ENCODE measurements around the gene TMEM132E.
A peak's percentile ranks its signal among the peaks of the same experiment; 100 is the strongest.
"Not testable (repeated sequence)": the region's sequence is repeated elsewhere in the genome, so short reads cannot be mapped to it uniquely, and the experiment has no call there.

The TMEM132E gene, protein sequence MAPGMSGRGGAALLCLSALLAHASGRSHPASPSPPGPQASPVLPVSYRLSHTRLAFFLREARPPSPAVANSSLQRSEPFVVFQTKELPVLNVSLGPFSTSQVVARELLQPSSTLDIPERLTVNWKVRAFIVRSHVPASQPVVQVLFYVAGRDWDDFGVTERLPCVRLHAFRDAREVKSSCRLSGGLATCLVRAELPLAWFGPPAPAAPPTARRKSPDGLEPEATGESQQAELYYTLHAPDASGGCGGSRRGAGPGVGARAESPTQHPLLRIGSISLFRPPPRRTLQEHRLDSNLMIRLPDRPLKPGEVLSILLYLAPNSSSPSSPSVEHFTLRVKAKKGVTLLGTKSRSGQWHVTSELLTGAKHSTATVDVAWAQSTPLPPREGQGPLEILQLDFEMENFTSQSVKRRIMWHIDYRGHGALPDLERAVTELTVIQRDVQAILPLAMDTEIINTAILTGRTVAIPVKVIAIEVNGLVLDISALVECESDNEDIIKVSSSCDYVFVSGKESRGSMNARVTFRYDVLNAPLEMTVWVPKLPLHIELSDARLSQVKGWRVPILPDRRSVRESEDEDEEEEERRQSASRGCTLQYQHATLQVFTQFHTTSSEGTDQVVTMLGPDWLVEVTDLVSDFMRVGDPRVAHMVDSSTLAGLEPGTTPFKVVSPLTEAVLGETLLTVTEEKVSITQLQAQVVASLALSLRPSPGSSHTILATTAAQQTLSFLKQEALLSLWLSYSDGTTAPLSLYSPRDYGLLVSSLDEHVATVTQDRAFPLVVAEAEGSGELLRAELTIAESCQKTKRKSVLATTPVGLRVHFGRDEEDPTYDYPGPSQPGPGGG (N-terminal part only)

DNA sequence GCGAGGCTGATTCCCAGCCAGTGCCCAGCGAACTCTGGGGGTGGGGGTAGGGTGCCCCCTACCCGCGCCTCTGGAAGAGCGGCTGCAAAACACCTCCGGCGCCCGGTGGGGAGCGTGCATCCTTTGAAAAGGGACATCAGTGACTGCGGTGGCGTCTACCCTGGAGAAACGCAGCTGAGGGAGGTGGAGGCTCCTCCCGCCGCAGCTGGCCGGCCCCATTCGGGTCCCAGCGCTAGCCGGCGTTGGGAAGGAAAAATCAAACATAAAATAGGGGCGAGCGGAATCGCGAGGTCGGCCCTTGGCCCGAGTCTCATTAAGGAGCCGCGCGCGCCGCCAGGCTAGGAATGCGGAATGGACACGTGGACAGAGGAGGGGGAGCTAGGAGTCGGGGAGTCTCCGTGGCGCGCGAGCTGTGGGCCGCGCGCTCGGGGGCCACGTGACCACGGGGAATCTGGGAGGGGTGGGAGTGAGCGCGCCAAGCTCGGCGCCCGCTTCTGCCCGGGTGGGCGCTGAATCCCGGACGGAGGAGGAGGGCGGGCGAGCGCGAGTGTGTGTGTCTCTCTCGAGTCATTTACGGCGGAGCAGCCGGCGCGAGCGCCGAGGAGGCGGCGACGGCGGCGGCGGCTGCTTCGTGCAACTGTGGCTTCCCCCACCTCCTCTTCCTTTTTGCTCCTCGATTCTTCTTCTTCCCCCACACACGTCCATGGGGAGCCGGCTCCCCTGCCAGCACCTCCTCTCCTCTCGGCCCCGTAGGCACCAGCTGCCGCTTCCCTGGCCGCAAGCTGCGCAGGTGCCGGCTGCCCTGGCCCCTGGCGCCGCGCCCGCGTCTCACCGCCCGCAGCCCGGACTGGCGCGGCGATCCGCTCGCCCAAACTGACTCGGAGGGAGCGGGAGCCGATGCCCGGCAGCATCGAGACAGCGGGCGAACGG is at the start of gene TMEM132E:
Gene TMEM132E (plus strand): TSS at position 566 of the 930 bp plus-strand sequence. CDS start 1,495 bp downstream, outside the sequence.
- DNase-seq: peak in 1 of 2 experiments; percentile 14

DNA sequence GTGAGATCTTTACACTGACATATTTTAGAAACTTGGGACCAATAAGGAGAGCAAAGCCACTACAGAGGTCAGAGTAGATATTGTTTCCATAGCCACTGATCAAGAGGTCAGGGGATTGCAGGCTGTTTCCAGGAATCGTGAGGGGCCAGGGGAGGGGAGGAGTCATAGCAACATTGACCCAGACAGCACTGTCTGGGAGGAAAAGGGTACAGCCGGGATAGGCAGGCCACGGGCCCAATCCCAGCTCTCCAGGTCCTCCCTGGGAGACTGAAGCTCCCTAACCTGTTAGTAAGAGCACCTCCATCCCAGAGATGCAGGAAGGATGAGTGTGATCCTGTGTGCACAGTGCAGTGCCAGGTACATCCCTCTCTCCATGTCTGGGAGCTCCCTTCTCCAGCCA is 48.5 kb upstream of the TMEM132E start:
- no peak for DNase-seq

DNA sequence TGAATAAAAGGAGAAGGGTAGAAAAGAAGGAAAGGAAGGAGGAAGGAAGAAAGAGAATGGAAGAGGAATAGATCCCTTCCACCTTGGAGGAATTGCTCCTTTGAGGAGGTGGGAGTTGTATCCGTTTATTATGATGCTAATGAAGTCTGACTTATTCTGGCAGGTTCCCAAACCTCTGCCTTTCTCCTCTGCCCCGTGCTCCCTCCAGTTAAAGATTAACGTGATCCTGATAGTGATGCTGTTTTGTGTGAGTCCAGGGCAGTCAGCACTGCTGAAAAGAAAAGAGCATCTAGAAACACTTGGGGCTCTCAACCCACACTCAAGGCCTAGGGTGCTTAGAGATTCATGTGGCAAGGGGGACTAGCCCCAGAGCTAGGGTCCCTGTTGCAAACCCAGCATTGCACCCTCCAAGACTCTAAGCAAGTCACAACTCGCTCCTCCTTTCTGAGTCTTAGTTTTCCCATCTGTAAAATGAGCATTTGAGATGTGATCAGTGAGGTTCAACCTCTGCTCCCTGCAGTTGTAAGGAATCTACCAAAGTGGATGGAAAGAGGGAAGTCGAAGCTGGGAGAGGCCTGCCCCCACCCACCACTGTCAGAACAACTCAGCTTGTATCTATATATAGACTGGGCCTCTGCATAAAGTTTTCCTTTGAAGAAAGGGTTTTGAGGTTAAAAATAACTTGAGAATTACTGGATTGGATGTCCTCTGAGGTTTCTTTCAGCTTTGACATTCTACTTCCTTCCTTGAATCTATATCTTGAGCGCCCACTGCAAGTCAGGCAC is 46.9 kb upstream of the TMEM132E start:
- no peak for DNase-seq

DNA sequence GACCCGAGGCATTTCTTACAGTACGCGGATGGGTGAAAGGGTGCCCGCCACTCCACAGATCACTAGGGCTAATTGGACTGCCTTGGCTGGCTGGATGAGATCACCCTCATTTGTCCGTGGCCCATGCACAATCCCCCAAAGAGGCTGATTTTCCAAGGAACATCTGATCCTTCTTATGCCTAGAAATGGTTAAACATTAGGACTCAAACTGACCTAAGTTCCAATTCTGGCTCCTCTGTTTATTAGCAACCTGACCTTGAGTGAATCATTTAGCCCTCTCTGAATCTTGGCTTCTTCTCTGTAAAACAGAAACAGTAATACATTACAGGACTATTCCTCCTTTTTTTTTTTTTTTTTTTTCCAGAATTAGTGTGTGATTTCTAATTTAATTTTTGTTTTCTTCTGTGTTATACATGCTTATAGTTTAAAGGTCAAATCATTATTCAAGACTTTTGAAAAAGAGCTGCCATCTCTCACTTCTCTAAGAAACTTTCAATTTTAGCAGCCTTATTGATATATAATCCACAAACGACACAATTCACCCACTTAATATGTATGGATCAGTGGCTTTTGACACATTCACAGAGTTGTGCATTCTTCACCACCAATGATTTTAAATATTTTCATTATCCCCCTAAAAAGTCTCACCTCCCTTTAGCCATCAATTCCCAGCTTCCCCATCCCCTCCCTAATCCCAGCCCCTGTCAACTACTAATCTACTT is 45.4 kb upstream of the TMEM132E start:
- DNase-seq: no peak

DNA sequence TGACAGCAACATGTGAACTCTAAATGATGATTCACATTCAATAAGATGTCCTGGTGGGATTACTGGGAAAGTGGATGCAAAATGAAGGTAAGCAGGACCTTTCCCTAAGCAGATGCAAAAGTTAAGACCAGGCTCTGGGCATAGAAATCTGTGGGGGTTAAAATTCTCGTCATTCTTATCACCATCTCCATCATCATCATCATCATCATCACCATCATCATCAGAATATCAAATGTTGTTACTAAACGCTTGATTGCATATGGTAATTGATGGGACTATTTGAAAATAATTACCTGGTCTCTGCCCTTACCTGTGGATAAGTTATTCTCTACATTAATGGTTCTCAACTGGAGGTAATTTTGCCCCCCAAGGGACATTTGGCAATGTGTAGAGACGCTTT is 41.9 kb upstream of the TMEM132E start:
- no peak for DNase-seq

DNA sequence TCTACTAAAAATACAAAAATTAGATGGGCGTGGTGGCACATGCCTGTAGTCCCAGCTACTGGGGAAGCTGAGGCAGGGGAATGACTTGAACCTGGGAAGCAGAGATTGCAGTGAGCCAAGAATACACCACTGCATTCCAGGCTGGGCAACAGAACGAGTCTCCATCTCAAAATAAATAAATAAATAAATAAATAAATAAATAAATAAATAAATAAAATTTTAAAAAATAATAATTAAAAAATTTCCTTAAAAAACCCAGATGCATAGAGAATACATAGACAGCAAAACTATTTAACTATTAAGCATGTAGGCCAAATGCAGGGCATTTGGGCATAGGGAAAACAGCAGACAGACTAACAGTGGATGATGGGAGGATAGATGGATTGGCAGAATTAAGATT is 40.8 kb upstream of the TMEM132E start:
- DNase-seq: not testable (repeated sequence)

DNA sequence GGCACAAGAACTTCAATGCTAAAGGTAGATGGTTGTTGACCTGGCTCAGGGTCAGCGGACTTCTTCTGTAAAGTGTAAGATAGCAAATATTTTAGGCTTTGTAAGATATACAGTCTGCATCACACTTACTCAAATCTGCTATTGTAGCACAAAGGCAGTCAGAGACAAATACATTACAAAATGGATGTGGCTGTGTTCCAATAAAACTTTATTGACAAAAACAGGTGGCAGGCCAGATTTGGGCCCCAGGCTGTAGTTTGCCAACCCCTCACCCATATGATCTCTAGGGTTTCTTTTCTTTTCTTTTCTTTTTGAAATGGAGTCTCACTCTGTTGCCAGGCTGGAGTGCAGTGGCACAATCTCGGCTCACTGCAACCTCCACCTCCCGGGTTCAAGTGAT is 39.5 kb upstream of the TMEM132E start:
- DNase-seq: no peak

DNA sequence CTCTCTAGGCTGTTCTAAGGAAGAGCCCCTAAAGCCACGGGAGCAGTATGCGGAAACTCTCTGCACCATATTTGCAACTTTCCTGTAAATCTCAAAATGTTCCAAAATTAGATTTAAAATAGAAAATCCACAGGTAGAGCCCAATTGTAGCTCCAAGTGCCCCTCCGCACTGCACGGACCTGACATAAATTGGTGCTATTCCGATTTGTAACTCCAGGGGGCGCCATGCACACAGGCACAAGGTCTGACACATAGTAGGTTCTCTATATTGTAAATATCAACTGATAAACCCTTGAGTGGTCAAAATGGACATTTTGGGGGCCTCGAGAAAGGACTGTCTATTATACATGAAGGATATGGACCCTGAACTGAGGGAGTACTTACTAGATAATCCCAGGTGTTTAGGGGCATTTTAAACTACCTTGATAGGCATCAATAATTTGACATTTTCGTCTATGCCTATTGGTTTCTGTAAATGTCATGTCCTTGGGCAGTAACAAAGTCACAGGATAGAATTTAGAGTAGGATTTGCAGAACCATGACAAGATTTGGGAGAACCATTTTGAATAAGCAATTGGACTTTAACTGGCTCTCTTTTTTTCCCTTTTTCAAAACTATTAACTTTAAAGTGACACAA is 36.6 kb upstream of the TMEM132E start:
- peak in 1 of 2 experiments; percentile 32 for DNase-seq

DNA sequence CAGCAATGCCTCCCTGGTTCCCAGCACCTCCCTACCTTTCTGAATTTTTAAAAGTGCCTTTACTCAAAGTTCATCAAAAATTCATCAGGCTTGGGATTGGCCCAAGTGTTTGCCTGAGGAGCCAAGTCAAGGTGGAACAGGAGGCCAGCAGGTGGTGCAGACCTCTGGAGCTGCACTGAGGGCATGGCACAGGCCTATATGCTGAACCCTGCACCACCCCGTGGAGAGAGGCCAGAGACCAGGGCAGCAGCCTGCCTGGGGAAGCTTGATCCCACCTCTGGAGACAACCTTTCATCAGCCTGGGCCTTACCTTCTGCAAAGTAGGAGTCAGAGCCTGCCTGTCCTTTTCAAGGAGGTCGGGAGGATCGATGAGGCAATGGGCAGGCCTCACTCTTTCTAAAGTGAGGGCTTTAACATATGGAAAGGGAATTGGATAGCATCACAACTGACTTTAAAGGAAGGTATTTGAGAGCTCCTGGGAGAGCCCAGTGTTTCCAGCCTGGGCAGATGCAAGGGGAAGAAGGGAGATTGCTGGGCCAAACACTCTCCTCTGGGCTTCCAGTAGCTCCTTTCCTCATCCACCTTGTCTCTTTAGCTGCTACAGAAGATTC is 31.8 kb upstream of the TMEM132E start:
- no peak for DNase-seq

DNA sequence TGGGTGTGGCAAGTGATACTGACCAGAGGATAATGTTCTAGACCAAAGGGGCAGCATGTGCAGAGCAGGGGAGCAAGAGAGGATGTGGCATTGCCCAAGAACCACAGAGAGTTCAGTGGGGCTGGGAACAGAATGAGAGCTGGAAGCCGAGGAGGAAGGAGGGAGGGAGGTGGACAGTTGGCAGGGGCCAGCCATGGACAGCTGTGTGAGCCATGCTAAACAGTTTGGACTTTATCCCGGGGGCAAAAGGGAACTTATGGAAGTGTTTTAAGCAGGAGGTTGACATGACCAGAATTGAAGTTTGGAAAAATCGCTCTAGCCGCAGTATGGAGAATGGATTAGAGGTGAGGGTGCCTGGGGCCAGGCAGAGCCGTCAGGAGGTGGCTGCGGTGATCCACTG is 29.4 kb upstream of the TMEM132E start:
- DNase-seq: no peak

DNA sequence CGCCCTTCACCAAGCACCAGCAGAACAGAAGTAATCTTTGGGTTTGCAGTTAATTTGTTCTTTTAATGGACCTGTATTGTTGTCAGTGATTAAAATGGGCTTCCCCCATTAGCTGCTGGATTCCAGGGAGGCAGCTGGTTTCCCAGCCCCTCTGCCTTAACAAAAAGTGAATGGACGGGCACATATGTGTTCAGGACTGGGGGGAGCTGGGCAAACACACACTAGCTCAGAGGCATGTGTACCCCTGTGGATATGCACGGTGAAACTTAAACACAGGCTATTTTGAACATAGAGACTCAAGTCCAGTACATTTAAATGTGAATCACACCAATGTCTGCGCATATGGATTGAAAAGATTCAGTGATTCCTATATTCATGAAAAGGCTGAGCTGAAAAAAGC is 25.5 kb upstream of the TMEM132E start:
- DNase-seq: no peak

DNA sequence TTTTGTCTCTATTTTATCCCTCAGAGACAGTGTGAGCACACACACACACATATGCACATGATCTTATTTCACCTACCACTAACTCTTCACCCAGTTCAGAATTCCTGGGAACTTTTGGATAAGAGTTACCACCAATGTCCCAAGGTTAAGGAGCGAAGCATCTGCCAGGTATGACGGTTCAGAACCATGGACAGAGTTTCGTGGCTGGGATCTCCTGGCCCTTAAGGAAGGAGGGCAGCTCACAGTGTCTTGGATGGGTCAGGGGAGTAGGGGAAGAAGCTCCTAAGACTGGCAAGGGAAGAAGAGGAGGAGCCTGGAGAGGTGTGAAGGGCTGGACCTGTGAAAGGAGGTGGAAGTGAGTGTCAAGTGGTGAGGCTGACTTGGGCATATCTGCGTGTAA is 23.0 kb upstream of the TMEM132E start:
- DNase-seq: no peak

DNA sequence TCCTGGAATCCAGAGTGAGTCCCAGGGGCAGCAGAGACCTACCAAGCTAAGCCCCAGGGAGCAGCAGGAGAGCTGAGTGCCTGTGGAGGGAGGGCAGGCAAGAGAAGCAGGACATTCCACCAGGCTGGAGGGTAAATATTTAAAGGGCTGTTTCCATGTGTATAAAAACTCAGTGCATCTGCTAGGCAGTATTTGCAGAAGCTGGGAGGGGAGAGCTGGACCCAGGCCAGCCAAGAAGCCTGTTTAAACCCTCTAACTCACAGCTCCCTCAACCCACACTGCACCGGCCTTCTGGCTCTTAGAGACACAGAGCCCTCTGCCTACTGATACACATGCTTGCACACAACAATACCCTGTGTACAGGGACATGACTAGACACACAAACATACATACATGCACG is 22.5 kb upstream of the TMEM132E start:
- no peak for DNase-seq

DNA sequence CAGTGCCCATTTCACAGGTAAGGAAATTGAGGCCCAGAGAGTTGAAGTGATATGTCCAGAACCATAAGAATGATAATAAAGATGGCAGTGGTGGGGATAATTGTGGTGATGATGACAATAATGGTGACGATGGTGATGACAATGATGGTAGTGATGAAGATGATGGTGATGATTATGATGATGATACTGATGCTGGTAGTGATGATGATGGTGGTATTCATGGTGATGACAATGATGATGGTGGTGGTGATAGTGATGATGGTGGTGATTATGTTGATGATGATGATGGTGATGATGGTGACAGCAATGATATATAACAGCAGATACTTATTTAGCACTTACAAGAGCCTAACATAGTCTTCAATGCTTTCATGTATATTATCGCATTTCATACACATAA is 18.1 kb upstream of the TMEM132E start:
- no peak for DNase-seq

DNA sequence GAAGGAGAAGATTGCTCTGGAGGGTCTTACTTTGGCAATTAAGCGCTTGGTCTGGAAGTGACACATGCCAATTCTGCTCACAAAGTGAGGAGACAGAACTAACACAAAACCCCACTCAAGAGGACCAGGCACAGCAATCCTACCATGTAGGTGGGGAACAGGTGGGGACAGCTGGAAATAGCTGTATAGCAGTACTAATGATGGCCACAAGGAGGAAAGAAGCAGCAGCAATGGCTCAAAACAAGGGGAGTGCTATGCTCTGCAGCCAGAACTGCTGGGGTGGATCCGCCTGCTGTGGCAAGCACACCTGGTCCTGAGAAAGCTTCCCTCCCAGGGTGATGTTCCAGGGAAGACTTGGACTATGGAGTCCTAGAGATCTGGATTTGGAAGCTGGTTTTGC is 17.0 kb upstream of the TMEM132E start:
- DNase-seq: peak in 1 of 2 experiments; percentile 13

DNA sequence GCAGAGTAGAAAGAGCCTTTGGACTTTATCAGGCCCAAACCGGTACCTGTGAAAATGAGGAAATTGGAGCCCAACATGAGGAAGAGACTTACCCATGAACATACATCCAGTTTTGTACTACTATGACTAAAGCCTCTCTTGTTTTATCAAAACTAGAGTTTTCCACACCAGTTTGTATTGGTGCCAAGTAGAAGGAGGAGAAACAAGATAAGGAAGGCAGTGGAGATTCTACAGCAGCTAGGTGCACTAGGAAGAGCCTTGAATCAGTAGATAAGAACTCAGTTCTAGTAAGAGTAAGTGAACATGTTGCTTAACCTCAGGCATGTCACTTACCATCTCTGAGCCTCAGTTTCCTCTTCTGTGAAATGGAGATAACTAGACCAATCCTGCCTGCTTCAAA is 13.7 kb upstream of the TMEM132E start:
- no peak for DNase-seq

DNA sequence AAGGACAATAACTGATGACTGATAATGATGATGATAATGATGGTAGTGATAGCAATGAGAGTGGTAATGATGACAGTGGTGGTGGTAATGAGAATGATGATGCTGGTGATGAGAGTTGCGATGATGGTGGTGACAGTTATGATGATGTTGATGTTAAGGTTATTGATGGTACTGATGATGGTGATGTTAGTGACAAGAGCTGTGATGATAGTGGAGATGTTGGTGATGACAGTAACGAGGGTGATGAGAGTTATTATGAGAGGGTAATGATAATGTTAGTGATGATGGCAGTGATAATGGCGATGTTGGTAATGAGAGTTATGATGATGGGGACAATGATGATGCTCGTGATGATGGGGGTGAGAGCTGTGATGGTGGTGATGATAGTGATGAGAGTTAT is 13.2 kb upstream of the TMEM132E start:
- no peak for DNase-seq

DNA sequence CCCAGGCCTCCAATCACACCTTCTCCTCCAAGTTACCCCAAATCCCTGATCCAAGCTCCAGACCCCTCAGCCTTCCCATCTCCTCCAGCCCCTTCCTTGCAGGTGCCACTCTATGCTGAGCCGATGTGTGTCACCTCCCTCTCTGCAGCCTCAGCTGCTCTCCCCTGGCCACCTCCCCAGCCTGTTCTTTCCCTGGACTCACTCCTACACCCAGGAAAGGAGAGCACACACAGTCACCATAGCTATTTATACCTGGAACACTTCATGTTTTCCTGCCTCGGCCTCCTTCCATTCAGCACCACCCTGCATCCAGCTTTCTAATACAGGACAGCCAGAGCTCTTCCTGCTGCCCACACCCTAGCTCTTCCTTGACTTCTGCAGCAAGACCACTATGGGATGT is 12.5 kb upstream of the TMEM132E start:
- DNase-seq: no peak

DNA sequence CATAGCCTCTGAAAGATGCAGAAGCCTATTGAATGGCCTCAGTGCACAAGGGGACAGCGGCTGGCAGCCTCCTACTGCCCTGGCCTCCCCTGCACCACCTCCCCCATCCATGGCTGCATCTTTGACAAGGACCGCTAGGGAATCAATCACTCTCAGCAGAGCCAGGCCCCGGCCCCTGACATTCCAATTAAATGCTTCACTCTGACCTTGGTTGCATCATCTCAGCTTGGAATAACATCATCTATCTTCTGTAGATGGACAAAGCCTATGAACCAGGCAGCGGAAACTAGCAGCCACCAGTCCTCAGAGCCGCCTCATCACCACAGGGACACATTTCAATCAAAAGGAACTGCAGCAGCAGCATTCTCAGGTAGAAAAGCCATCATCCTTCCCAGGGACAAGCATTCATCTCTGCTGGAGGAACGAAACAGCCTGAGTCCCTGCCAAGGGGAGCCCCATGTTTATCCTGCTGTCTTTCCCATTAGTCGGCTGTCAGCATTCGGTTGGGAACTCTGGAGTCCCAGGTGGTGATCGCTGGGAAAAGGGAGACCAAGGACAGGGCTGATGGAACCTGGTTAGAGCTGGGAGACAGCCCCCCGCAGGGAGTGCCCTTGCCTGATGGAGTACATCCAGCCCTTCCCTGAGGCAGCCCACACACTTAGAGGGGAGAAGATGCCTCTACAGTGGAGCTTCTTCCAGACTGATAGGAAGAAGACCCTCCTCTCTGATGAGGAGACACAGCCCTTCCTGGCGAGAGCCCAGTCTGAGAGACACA is 11.5 kb upstream of the TMEM132E start:
- no peak for DNase-seq

DNA sequence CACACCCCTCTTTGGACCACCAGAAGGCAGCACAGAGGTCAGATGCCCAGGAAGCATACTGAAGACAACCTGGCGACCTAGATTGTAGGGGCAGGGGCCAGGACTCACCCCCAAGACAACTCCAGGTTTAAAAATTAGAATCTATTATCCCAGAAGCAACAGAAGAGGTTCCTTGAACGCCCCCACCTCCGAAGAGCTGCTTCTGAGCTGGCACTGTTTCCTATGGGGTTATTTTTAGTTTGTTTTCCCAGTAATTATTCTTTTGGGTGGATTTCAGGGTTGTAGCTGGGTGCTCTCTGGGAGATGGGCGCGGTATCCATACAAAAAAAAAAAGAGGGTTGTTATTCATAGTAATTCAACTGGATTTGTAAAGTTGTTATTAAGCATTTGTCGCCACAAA is 10.4 kb upstream of the TMEM132E start:
- DNase-seq: no peak

Measured in SW 1271 (cell line).